Upper lobe of left lung (tissue), 4 donors: Measurements from ENCODE around the gene SLC24A1.

Experiments used
- EP300 ChIP-seq, 4 donors: sonication (generic); formaldehyde crosslinking; IDR thresholded peaks; one replicate each; pipeline ENCODE4 v1.5.1; 2017; ENCODE audit warnings: antibody characterized with exemption in 4 of 4, control low read depth in 2 of 4
- POLR2A ChIP-seq, 4 donors: fragments of 450-650 bp; IDR thresholded peaks; one replicate each; pipeline ENCODE4 v1.5.1; 2016 to 2017; ENCODE audit warnings: antibody characterized with exemption in 4 of 4, mild to moderate bottlenecking in 2 of 4
- POLR2AphosphoS5 ChIP-seq, 2 donors: sonication (generic); formaldehyde crosslinking; IDR thresholded peaks; one replicate each; pipeline ENCODE4 v1.5.1; 2017; ENCODE audit warnings: antibody characterized with exemption in 2 of 2
- TF ChIP-seq, protein P1 (sequence below), 6 experiments: fragments of 450-650 bp in 4 of 6; fragments of 200-600 bp in 2 of 6; sonication (generic) in 2 of 6; IDR thresholded peaks; one replicate each; pipeline ENCODE4 v1.5.1; 2016 to 2019; ENCODE audit warnings: antibody characterized with exemption in 6 of 6

DNA sequence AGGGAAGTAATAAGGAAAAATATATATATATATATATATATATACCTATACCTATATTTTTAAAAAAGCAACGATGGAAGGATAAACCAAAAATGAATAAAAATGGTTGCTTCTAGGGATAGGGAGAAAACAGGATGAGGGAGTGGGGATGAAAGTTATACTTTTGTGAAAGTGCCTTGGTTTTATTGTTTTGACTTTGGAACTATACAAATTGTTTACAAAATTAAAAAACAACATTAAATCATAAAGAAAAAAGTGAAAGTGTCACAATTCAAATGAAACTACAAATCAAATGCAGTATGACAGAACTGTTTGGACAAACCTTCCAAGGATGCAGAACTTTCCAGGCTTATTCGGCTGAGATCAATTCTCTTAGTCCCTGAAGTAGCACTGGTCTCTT is 54.4 kb downstream of the SLC24A1 start:
- TF ChIP-seq, protein P1, sequence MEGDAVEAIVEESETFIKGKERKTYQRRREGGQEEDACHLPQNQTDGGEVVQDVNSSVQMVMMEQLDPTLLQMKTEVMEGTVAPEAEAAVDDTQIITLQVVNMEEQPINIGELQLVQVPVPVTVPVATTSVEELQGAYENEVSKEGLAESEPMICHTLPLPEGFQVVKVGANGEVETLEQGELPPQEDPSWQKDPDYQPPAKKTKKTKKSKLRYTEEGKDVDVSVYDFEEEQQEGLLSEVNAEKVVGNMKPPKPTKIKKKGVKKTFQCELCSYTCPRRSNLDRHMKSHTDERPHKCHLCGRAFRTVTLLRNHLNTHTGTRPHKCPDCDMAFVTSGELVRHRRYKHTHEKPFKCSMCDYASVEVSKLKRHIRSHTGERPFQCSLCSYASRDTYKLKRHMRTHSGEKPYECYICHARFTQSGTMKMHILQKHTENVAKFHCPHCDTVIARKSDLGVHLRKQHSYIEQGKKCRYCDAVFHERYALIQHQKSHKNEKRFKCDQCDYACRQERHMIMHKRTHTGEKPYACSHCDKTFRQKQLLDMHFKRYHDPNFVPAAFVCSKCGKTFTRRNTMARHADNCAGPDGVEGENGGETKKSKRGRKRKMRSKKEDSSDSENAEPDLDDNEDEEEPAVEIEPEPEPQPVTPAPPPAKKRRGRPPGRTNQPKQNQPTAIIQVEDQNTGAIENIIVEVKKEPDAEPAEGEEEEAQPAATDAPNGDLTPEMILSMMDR (IDR thresholded peaks at IDR 0.05): no peak
- no peak for TF ChIP-seq POLR2A (IDR thresholded peaks at IDR 0.05)
- TF ChIP-seq POLR2AphosphoS5 (IDR thresholded peaks at IDR 0.05): no peak
- no peak for TF ChIP-seq EP300 (IDR thresholded peaks at IDR 0.05)
